Loucy (cell line): ENCODE data around the gene ZBTB37.

Source experiments
- CTCF ChIP-seq: fragments of 200-600 bp; sonication (generic); conservative IDR thresholded peaks from 2 replicates; pipeline ENCODE4 v1.5.1; 2014; ENCODE audit warnings: mild to moderate bottlenecking, antibody characterized with exemption, low read length
- EZH2phosphoT487 ChIP-seq: fragments of 200-600 bp; IDR thresholded peaks from 2 replicates; pipeline ENCODE4 v1.6.1; 2018; ENCODE audit warnings: antibody characterized with exemption, mild to moderate bottlenecking, moderate library complexity, borderline replicate concordance

DNA sequence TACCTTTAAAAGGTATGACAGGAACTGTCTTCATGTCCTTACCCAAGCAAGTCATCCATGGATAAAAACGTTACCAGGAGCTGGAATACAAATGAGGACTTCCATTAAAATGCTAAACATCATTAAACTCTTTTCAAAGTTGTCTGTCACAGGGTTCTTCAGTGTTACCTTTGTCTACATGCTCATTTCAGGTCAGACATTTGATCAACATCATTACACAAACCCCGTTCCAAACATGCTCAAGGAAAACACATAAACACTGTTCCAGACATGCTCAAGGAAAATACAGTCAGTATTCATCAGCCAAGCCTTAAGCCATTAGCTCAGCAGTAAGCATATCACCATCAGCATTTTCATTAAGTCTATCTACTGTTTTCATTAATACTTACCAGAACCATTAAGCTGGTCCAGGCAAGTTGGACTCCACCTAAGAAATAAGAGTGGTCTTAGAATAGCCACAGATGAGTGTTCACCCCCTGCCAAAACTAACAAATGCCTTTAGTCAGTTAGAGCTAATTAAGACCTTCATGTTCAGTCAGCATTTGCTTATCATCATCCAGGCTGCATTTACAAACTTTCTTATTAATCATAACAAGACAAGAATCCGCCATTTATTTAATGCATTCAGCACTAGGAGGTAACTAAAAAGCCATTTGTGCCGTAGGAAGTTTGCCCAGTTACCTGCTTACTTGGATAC is 2.6 kb upstream of the ZBTB37 start:
- no peak for TF ChIP-seq CTCF
- no peak for TF ChIP-seq EZH2phosphoT487
